CD14-positive monocyte (primary cell): Measurements from ENCODE around the gene CCL20. TPM values are rescaled to one million over a fixed set of nuclear protein-coding genes. Genes with fewer than 3 reads are reported as not detected.

Experiments used
- DNase-seq, 3 donors: peaks; one replicate each; pipeline ENCODE4 v3.0.0-alpha.2; 2011 to 2022
- H2AFZ ChIP-seq: 2 replicates; pipeline ENCODE4 v1.6.0; 2012; ENCODE audit warnings: mild to moderate bottlenecking, low read depth, low read length, inconsistent platforms; ENCODE audit not compliant: insufficient read depth, poor library complexity, severe bottlenecking
- H3K27ac ChIP-seq, 2 donors: 1 replicate in 1 of 2; 2 replicates in 1 of 2; pipeline ENCODE4 v1.5.1; 2012 to 2013; ENCODE audit warnings: low read length in 2 of 2, control low read depth in 1 of 2, inconsistent platforms in 1 of 2, low read depth in 1 of 2, mild to moderate bottlenecking in 1 of 2
- H3K27me3 ChIP-seq, 2 donors: one replicate each; pipeline versions ENCODE4 v1.6.0 to v1.6.1; 2011 to 2013; ENCODE audit warnings: low read length in 2 of 2; ENCODE audit not compliant: control insufficient read depth in 2 of 2, insufficient read depth in 2 of 2
- H3K36me3 ChIP-seq, 2 donors: replicated peaks in 1 of 2; 1 replicate in 1 of 2; 2 replicates in 1 of 2; pipeline versions ENCODE4 v1.5.1 to v1.6.1; 2012 to 2013; ENCODE audit warnings: low read length in 2 of 2, control low read depth in 1 of 2, inconsistent platforms in 1 of 2, mild to moderate bottlenecking in 1 of 2; ENCODE audit not compliant: insufficient read depth in 2 of 2, control insufficient read depth in 1 of 2
- H3K4me1 ChIP-seq, 2 donors: 1 replicate in 1 of 2; 2 replicates in 1 of 2; pipeline versions ENCODE4 v1.5.1 to v1.6.1; 2012 to 2013; ENCODE audit warnings: low read length in 2 of 2, control low read depth in 1 of 2, inconsistent platforms in 1 of 2, mild to moderate bottlenecking in 1 of 2, moderate library complexity in 1 of 2; ENCODE audit not compliant: insufficient read depth in 2 of 2, control insufficient read depth in 1 of 2
- H3K4me2 ChIP-seq: replicated peaks from 2 replicates; pipeline ENCODE3; 2012; ENCODE audit warnings: low read length, moderate library complexity, mild to moderate bottlenecking; ENCODE audit not compliant: poor library complexity, severe bottlenecking; ENCODE audit errors: extremely low read depth
- H3K4me3 ChIP-seq, 3 experiments: fragments of 200-600 bp in 1 of 3; sonication (generic) in 1 of 3; replicated peaks in 1 of 3; 1 replicate in 2 of 3; 2 replicates in 1 of 3; pipeline ENCODE4 v1.5.1; 2011 to 2013; ENCODE audit warnings: low read length in 3 of 3, mild to moderate bottlenecking in 3 of 3, control low read depth in 2 of 3, low read depth in 2 of 3, inconsistent platforms in 1 of 3, moderate library complexity in 1 of 3
- H3K79me2 ChIP-seq: 2 replicates; pipeline ENCODE4 v1.6.0; 2012; ENCODE audit warnings: mild to moderate bottlenecking, control low read depth, inconsistent platforms, low read length, moderate library complexity; ENCODE audit not compliant: insufficient read depth
- H3K9ac ChIP-seq: 2 replicates; pipeline ENCODE4 v1.6.0; 2017; ENCODE audit warnings: low read length, mild to moderate bottlenecking; ENCODE audit not compliant: insufficient read depth, poor library complexity, severe bottlenecking
- H3K9me3 ChIP-seq, 2 donors: replicated peaks in 1 of 2; 1 replicate in 1 of 2; 2 replicates in 1 of 2; pipeline versions ENCODE4 v1.5.1 to v1.6.1; 2012 to 2013; ENCODE audit warnings: low read length in 2 of 2, control low read depth in 1 of 2; ENCODE audit not compliant: control insufficient read depth in 1 of 2, insufficient read depth in 1 of 2
- H4K20me1 ChIP-seq: 2 replicates; pipeline ENCODE4 v1.6.0; 2012; ENCODE audit warnings: mild to moderate bottlenecking, low read length, control low read depth, moderate library complexity; ENCODE audit not compliant: insufficient read depth
- H3K27ac Mint-ChIP-seq, 7 donors: one replicate each; pipeline ENCODE4 v1.8.0; 2020; ENCODE audit warnings: mild to moderate bottlenecking in 7 of 7, mixed read lengths in 7 of 7, moderate library complexity in 6 of 7, inconsistent platforms in 2 of 7
- H3K27me3 Mint-ChIP-seq, 3 donors: one replicate each; pipeline ENCODE4 v1.8.0; 2021 to 2022; ENCODE audit warnings: low read depth in 3 of 3, mild to moderate bottlenecking in 3 of 3, mixed read lengths in 3 of 3, moderate library complexity in 3 of 3, inconsistent platforms in 1 of 3
- H3K36me3 Mint-ChIP-seq, 2 donors: one replicate each; pipeline ENCODE4 v1.8.0; 2020; ENCODE audit warnings: mixed read lengths in 2 of 2, inconsistent platforms in 1 of 2, mild to moderate bottlenecking in 1 of 2
- H3K4me1 Mint-ChIP-seq: one replicate; pipeline ENCODE4 v1.8.0; 2020; ENCODE audit warnings: mild to moderate bottlenecking, mixed read lengths
- H3K4me3 Mint-ChIP-seq, 2 donors: one replicate each; pipeline ENCODE4 v1.8.0; 2020; ENCODE audit warnings: mild to moderate bottlenecking in 2 of 2, mixed read lengths in 2 of 2, moderate library complexity in 1 of 2
- H3K9me3 Mint-ChIP-seq, 7 donors: one replicate each; pipeline ENCODE4 v1.8.0; 2020 to 2022; ENCODE audit warnings: mixed read lengths in 7 of 7, mild to moderate bottlenecking in 6 of 7, moderate library complexity in 6 of 7, inconsistent platforms in 2 of 7
- CTCF ChIP-seq: fragments of 200-600 bp; IDR thresholded peaks from one replicate; pipeline ENCODE4 v1.8.0; 2022; ENCODE audit warnings: antibody characterized with exemption, mild to moderate bottlenecking
- whole genome bisulfite sequencing: methylation state at CpG from one replicate; pipeline ENCODE4 v1.1.5; 2013; ENCODE audit warnings: missing lambda C conversion rate; ENCODE audit not compliant: insufficient coverage; 5-methylcytosine and 5-hydroxymethylcytosine counted together
- intact Hi-C, 2 donors: fragments of 100-400 bp; cut with micrococcal nuclease; formaldehyde crosslinking; loops; one replicate each; pipeline versions ENCODE4 v1.15.0 to v1.15.1; 2023
- polyA plus RNA-seq, 3 donors: library from polyadenylated mRNA; depleted of rRNA in 1 of 3; unstranded in 2 of 3; stranded (reverse) in 1 of 3; fragments of 300-500 nt in 2 of 3; fragments of >200 nt in 1 of 3; fragmentation: Illumina TruSeq in 2 of 3; gene quantifications; 1 replicate in 2 of 3; 2 replicates in 1 of 3; pipeline ENCODE4 v1.2.3, GENCODE V29; 2012 to 2021

Gene CCL20
- polyA plus RNA-seq, 3 donors = 0.47 to 6.2 TPM; not detected in 1

GRCh38 chr2:227780981-227781615, 32.5 kb upstream of the CCL20 start:
- peaks cover 0 to 6% (median 0%) of the 10 kb centered on the region in 7 donors for H3K9me3 Mint-ChIP-seq
- H3K4me3 ChIP-seq = no peak overlapping the region
- H3K27ac Mint-ChIP-seq = no peak overlapping the region
- no peak overlapping the region for H3K27ac ChIP-seq
- H3K4me2 ChIP-seq = no peak overlapping the region
- no peaks in the 10 kb centered on the region for H3K27me3 ChIP-seq
- no peak overlapping the region for H2AFZ ChIP-seq
- no peak for DNase-seq
- intact Hi-C loops = loop anchor here (5.0 to 10.0 kb wide), 3 partner anchors 36 to 81 kb away; no protein-coding TSS in a partner anchor
- H3K4me1 ChIP-seq = peaks cover 21 to 30% of the 10 kb centered on the region in 2 donors
- H3K79me2 ChIP-seq = no peaks in the 10 kb centered on the region
- H3K9me3 ChIP-seq = no peaks in the 10 kb centered on the region
- no peak overlapping the region for H3K4me3 Mint-ChIP-seq
- H3K4me1 Mint-ChIP-seq = peaks cover 31% of the 10 kb centered on the region
- H4K20me1 ChIP-seq = no peaks in the 10 kb centered on the region
- H3K27me3 Mint-ChIP-seq = peaks cover 2 to 9% (median 5%) of the 10 kb centered on the region in 3 donors
- H3K36me3 Mint-ChIP-seq = no peaks in the 10 kb centered on the region
- WGBS = 84% methylated on average over 12 of the region's 14 CpGs
- TF ChIP-seq CTCF = no peak
- no peak overlapping the region for H3K9ac ChIP-seq
- no peaks in the 10 kb centered on the region for H3K36me3 ChIP-seq

GRCh38 chr2:227781841-227782240, 31.8 kb upstream of the CCL20 start:
- peaks cover 0 to 6% (median 0%) of the 10 kb centered on the region in 7 donors for H3K9me3 Mint-ChIP-seq
- Histone ChIP-seq H3K36me3 (no peaks in the 10 kb centered on the region), H3K27me3 (no peaks in the 10 kb centered on the region), H3K9ac (no peak overlapping the region), H3K4me1 (peaks cover 21 to 30% of the 10 kb centered on the region in 2 donors), H3K79me2 (no peaks in the 10 kb centered on the region), H3K9me3 (no peaks in the 10 kb centered on the region), H3K27ac (no peak overlapping the region), H4K20me1 (no peaks in the 10 kb centered on the region), H2AFZ (no peak overlapping the region), H3K4me2 (no peak overlapping the region), H3K4me3 (no peak overlapping the region)
- intact Hi-C loops = loop anchor here (5.0 to 10.0 kb wide), 3 partner anchors 35 to 80 kb away; no protein-coding TSS in a partner anchor
- WGBS = 86% methylated on average over 7 of the region's 8 CpGs
- H3K4me1 Mint-ChIP-seq = peaks cover 31% of the 10 kb centered on the region
- peaks cover 2 to 8% (median 5%) of the 10 kb centered on the region in 3 donors for H3K27me3 Mint-ChIP-seq
- no peak for TF ChIP-seq CTCF
- peak overlapping the region in 1 of 7 donors; percentile 54 for H3K27ac Mint-ChIP-seq
- no peak for DNase-seq
- H3K4me3 Mint-ChIP-seq = no peak overlapping the region
- H3K36me3 Mint-ChIP-seq = no peaks in the 10 kb centered on the region
